Caco-2 (cell line): Measurements from ENCODE around the gene GABRG2. TPM values are rescaled to one million over a fixed set of nuclear protein-coding genes. Genes with fewer than 3 reads are reported as not detected.

Source experiments
- BruUV-seq: library from RNA; stranded (reverse); fragments of 400-500 nt; replicated peaks from 2 replicates; lab custom pipeline; 2021; lab: Mats Ljungman, UMichigan
- CTCF ChIA-PET: fragments of 300-600 bp; sonication (Branson Sonifier 250); formaldehyde crosslinking; loops from one replicate; lab custom pipeline; 2022; ENCODE audit warnings: antibody characterized with exemption; lab: Charles Lee
- POLR2A ChIA-PET: fragments of 300-600 bp; sonication (Branson Sonifier 250); formaldehyde crosslinking; loops from one replicate; lab custom pipeline; 2022; ENCODE audit warnings: antibody characterized with exemption; lab: Charles Lee
- DNase-seq, 2 experiments: peaks; one replicate each; pipeline versions ENCODE4 v3.0.0 to v3.0.0-alpha.2; 2020 to 2022
- H3K27me3 ChIP-seq: replicated peaks from 2 replicates; pipeline ENCODE4 v1.6.0; 2011; ENCODE audit warnings: low read length; ENCODE audit not compliant: control insufficient read depth, insufficient read depth
- H3K36me3 ChIP-seq: 2 replicates; pipeline ENCODE4 v1.5.1; 2011; ENCODE audit warnings: low read length; ENCODE audit not compliant: control insufficient read depth, insufficient read depth
- H3K4me1 ChIP-seq: fragments of 250-450 bp; sonication (Bioruptor Pico); 2 replicates; pipeline ENCODE4 v1.5.1; 2020; ENCODE audit warnings: mild to moderate bottlenecking
- H3K4me3 ChIP-seq: 2 replicates; pipeline ENCODE4 v1.5.1; 2011; ENCODE audit warnings: low read depth, mild to moderate bottlenecking, control low read depth, low read length
- H3K9me3 ChIP-seq: fragments of 250-450 bp; sonication (Bioruptor Pico); 2 replicates; pipeline ENCODE4 v1.5.1; 2020; ENCODE audit warnings: mild to moderate bottlenecking, moderate library complexity
- H3K27ac Mint-ChIP-seq: one replicate; pipeline ENCODE4 v1.8.0; 2022; ENCODE audit warnings: mixed read lengths; ENCODE audit not compliant: unreplicated experiment
- H3K27me3 Mint-ChIP-seq: one replicate; pipeline ENCODE4 v1.8.0; 2022; ENCODE audit warnings: mixed read lengths; ENCODE audit not compliant: insufficient read depth, unreplicated experiment
- H3K36me3 Mint-ChIP-seq: one replicate; pipeline ENCODE4 v1.8.0; 2022; ENCODE audit warnings: mild to moderate bottlenecking, mixed read lengths; ENCODE audit not compliant: insufficient read depth, unreplicated experiment
- H3K4me1 Mint-ChIP-seq: one replicate; pipeline ENCODE4 v1.8.0; 2022; ENCODE audit warnings: low read depth, mixed read lengths; ENCODE audit not compliant: unreplicated experiment
- H3K4me3 Mint-ChIP-seq: one replicate; pipeline ENCODE4 v1.8.0; 2022; ENCODE audit warnings: mild to moderate bottlenecking, moderate library complexity, mixed read lengths; ENCODE audit not compliant: unreplicated experiment
- H3K9me3 Mint-ChIP-seq: one replicate; pipeline ENCODE4 v1.8.0; 2022; ENCODE audit warnings: mixed read lengths; ENCODE audit not compliant: unreplicated experiment
- CTCF ChIP-seq, 2 experiments: fragments of 200-600 bp in 1 of 2; IDR thresholded peaks; 1 replicate in 1 of 2; 2 replicates in 1 of 2; pipeline versions ENCODE4 v1.5.1 to v1.8.0; 2011 to 2022; ENCODE audit warnings: antibody characterized with exemption in 1 of 2, control low read depth in 1 of 2, inconsistent platforms in 1 of 2, low read depth in 1 of 2, low read length in 1 of 2, mild to moderate bottlenecking in 1 of 2, moderate library complexity in 1 of 2; ENCODE audit not compliant: insufficient read depth in 1 of 2, severe bottlenecking in 1 of 2, unreplicated experiment in 1 of 2
- intact Hi-C: fragments of 100-400 bp; cut with micrococcal nuclease; formaldehyde crosslinking; loops from one replicate; pipeline ENCODE4 v1.10.0; 2022; ENCODE audit not compliant: unreplicated experiment
- total RNA-seq: library from RNA; stranded (reverse); gene quantifications from 2 replicates; pipeline ENCODE4 v1.2.3, GENCODE V29; 2022

The GABRG2 gene
- total RNA-seq, 1 experiment from 2014 or later = 1.9 TPM

GRCh38 chr5:162187371-162187770 lies 119.8 kb downstream of the GABRG2 start:
- ChIA-PET CTCF (no interaction called here), POLR2A (no interaction called here)
- BruUV-seq = no TSS peak
- no peaks in the 10 kb centered on the region for H3K9me3 Mint-ChIP-seq
- Histone ChIP-seq H3K36me3 (no peaks in the 10 kb centered on the region), H3K9me3 (no peaks in the 10 kb centered on the region), H3K4me1 (no peaks in the 10 kb centered on the region), H3K27me3 (no peaks in the 10 kb centered on the region), H3K4me3 (no peak overlapping the region)
- H3K27me3 Mint-ChIP-seq = peaks cover 8% of the 10 kb centered on the region
- no peak overlapping the region for H3K4me3 Mint-ChIP-seq
- intact Hi-C loops = no loop called here
- no peak for TF ChIP-seq CTCF (IDR thresholded peaks at IDR 0.05; ENCODE audit: insufficient read depth in 1 of 2, low read depth in 1 of 2, low read length in 1 of 2, severe bottlenecking in 1 of 2, unreplicated experiment in 1 of 2)
- H3K27ac Mint-ChIP-seq = no peak overlapping the region
- no peaks in the 10 kb centered on the region for H3K4me1 Mint-ChIP-seq
- no peaks in the 10 kb centered on the region for H3K36me3 Mint-ChIP-seq
- no peak for DNase-seq

- H3K4me3 Mint-ChIP-seq = no peak overlapping the region
- H3K36me3 ChIP-seq = no peaks in the 10 kb centered on the region
- no peaks in the 10 kb centered on the region for H3K9me3 ChIP-seq
- no peaks in the 10 kb centered on the region for H3K4me1 Mint-ChIP-seq
- no peaks in the 10 kb centered on the region for H3K4me1 ChIP-seq
- peaks cover 8% of the 10 kb centered on the region for H3K27me3 Mint-ChIP-seq
- BruUV-seq = no TSS peak
- intact Hi-C loops = no loop called here
- no peaks in the 10 kb centered on the region for H3K27me3 ChIP-seq
- no peak for TF ChIP-seq CTCF (IDR thresholded peaks at IDR 0.05; ENCODE audit: insufficient read depth in 1 of 2, low read depth in 1 of 2, low read length in 1 of 2, severe bottlenecking in 1 of 2, unreplicated experiment in 1 of 2)
- no peaks in the 10 kb centered on the region for H3K36me3 Mint-ChIP-seq
- CTCF ChIA-PET = no interaction called here
- H3K4me3 ChIP-seq = no peak overlapping the region
- POLR2A ChIA-PET = no interaction called here
- no peaks in the 10 kb centered on the region for H3K9me3 Mint-ChIP-seq
- DNase-seq = no peak
- no peak overlapping the region for H3K27ac Mint-ChIP-seq
Observed at GRCh38 chr5:162189719-162190118, 122.1 kb downstream of the GABRG2 start.

DNA sequence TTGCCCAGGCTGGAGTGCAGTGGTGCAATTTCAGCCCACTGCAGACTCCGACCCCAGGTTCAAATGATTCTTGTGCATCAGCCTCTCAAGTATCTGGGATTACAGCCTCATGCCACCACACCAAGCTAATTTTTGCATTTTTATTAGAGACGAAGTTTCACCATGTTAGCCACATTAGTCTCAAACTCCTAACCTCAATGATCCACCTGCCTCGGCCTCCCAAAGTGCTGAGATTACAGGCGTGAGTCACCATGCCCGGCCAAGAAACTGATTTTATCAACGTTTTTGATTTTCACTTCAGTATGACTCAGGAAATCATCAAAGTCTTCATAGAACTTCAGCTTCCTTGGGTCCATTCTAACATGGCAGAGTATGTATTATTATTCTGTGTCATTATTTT lies 125.4 kb downstream of the GABRG2 start:
- no peaks in the 10 kb centered on the region for H3K27me3 ChIP-seq
- no peaks in the 10 kb centered on the region for H3K9me3 ChIP-seq
- no TSS peak for BruUV-seq
- no peak for DNase-seq
- H3K4me3 ChIP-seq = no peak overlapping the region
- Mint-ChIP-seq H3K27me3 (peaks cover 8% of the 10 kb centered on the region), H3K9me3 (no peaks in the 10 kb centered on the region), H3K27ac (no peak overlapping the region), H3K4me3 (no peak overlapping the region), H3K4me1 (no peaks in the 10 kb centered on the region), H3K36me3 (no peaks in the 10 kb centered on the region)
- no peaks in the 10 kb centered on the region for H3K36me3 ChIP-seq
- intact Hi-C loops = no loop called here
- ChIA-PET POLR2A (no interaction called here), CTCF (no interaction called here)
- no peak for TF ChIP-seq CTCF (IDR thresholded peaks at IDR 0.05; ENCODE audit: insufficient read depth in 1 of 2, low read depth in 1 of 2, low read length in 1 of 2, severe bottlenecking in 1 of 2, unreplicated experiment in 1 of 2)
- H3K4me1 ChIP-seq = no peaks in the 10 kb centered on the region
